GM10847 (cell line): Measurements from ENCODE around the gene KCNMB2.

Experiments
- POLR2A ChIP-seq: IDR thresholded peaks from 2 replicates; pipeline ENCODE4 v1.6.1; 2011; ENCODE audit not compliant: insufficient read length; ENCODE audit errors: extremely low read depth

KCNMB2 gene

DNA sequence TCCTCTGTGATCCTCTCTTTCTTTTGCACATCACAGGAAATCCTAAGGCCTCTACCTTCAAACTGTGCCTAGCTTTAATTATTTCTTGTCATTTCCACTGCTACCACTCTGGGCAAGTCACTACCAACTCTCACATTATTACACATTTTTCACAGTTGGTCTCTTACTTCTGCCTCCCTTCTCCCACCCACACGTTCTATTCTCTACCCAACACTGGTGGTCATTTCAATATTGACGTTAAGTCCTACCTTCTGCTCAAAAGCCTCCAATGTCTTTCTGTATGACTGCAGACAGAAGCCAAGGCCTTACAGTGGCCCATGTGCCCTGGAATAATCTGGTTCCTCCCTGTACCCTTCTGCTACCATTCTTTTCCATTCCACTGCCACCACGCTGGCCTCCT, 3.9 kb downstream of the KCNMB2 start:
- no peak for TF ChIP-seq POLR2A

- no peak for TF ChIP-seq POLR2A
Measured at GRCh38 chr3:178545337-178545736, 9.1 kb downstream of the KCNMB2 start.

GRCh38 chr3:178546079-178546478, 9.8 kb downstream of the KCNMB2 start:
- TF ChIP-seq POLR2A = no peak

DNA sequence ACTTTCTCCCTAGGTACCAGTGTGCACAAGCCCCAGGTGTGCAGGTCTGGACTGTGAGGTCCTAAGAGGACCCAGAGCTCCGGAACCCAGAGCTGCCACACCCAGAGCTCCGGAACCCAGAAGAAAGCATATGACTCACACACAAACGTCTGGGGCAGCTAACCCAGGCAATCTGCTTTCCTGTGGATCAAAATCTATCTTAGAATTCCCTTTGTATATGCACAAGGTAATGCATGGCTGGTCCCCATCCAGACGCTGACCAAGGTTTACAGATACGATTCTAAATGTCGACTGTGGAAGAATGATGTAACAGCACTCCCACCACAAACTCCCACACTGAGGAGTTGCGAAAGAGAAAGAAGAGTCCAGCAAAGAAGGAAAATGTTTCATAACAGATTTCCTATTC, 15.7 kb downstream of the KCNMB2 start:
- no peak for TF ChIP-seq POLR2A

DNA sequence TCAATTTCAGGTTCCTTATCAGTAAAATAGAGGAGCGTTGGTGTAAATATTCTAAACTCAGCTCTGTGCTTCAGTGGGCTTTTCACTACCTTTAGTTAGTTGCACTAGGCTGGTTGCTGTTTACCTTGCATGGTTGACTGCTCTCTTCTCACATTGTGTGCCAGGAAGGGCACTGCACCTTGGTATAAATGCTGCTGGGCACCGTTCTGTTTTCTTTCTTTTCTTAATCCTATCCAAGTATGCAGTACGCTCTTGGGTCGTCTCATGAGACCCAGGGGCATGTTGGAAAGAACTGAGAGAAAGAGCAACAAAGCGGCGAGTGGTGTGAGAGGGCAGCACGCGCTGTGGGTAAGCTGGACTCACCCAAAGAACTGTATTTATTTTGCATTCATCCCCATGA, 22.4 kb downstream of the KCNMB2 start:
- TF ChIP-seq POLR2A = no peak

DNA sequence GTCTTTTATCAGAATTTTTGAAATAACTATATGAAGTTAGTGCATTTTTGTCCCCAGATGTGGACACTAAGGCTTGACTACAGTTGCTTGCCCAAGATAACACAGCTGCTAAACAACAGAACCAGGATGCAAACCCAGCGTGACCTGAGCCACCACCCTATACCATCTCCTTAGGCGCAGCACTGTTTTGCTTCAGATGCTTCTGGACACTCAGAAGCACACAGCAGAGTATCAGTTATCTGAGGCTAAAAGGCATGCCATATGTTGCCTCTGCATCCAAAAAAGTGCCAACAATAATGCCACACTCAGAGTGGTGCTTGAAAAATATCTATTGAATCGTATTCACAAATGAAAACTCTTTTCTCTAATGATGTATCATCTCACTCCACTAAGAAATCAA, 24.5 kb downstream of the KCNMB2 start:
- TF ChIP-seq POLR2A = no peak

GRCh38 chr3:178561239-178561638, 25.0 kb downstream of the KCNMB2 start:
- TF ChIP-seq POLR2A = no peak

DNA sequence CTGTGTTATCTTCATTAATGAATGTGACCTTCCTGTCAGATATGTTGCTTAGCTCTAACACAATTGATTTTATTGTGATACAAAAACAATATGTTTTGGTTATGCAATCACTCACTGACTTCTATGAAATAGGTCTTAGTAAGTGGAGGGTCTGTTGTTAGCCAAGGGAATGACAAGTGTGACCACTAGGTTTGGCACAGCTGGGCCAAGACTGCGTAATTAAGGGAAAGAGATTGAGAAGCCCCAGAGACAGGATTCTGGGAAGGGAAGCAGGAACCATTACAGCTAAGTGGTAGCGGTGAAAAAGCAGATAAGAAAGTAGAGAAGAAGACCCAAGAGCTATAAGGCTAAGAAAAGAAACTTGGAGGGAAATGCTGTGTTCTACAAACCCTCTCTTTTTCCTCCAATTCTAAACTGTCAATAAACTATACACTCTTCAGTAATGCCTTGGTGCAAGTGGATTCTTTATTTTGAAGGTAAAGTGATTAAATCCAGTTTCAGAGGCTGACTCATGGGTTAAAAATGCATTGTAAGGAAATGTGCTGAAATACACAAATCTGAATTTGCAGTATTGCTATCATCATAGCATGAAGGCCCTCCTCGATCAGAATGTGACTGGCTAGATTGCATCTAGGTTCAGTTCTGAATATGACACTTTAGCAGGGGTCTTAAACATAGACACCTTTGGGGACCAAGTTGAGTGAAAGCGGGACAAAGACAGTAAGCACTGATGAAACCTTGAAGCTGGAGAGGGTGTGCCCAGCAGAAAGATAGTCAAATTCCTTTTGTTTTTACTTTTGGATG, 26.1 kb downstream of the KCNMB2 start:
- no peak for TF ChIP-seq POLR2A

GRCh38 chr3:178562947-178563232, 26.7 kb downstream of the KCNMB2 start:
- no peak for TF ChIP-seq POLR2A

DNA sequence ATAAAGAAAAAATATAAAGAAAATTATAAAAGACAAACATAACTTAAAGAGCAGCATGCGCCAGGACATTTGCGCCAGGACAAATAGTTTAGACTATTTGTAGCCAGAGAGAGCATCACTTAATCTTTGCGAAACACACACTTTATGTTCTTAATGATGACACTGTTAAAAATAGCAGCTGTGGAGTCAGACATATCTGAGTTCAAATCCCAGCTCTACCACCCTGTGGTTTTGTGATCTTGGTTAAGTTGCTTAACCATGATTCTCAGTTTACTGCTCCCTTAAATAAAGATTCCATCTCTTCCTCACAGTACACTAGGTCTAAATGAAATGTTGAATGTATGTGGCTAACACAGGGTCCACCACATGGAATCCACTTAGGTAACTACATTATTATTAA, 31.4 kb downstream of the KCNMB2 start:
- no peak for TF ChIP-seq POLR2A

DNA sequence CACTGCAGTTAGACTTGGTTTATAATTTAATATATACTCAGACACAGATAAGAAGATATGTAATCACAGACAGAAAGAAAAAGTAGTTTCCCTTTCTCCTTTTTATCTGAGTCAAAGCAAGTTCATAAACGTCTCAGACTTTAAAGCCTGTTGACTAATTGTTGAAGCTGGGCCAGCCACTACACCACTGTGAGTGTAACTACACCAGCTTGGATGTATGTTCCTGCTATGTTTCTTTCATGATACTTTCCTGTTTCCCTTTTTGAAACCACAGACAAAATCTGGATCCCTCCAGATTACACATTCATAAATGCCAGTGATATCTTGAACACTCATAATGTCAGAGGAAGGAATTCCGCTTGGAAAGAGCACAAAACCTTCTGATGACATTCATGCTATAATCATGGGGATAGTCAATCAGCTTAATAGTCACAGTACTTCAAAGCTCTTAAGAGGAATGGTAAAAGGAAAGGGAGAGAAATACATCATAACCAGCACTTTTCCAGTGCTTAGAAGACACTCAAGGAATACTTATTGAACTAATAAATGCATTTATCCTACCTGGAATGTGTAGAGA, 32.0 kb downstream of the KCNMB2 start:
- no peak for TF ChIP-seq POLR2A

- TF ChIP-seq POLR2A = no peak
Measured at GRCh38 chr3:178568911-178569310, 32.7 kb downstream of the KCNMB2 start.

DNA sequence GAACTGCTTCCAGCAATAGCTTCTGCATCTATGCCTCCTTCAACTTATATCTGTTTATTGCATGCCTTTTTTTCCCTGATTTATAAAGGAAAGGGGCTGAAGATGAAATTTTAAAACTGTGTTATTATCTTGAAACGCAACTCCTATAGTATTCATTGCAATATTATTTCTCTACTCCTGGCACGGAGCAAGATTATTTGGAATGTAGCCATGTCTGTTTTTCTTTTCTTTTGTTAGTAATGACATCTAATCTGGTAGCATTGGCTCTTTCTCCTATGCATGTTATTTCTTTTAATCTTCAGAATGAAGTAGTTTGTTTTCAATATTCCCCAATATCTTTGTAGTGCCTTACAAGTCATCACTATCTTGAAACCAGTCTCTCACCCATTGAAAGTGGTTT, 33.6 kb downstream of the KCNMB2 start:
- no peak for TF ChIP-seq POLR2A

DNA sequence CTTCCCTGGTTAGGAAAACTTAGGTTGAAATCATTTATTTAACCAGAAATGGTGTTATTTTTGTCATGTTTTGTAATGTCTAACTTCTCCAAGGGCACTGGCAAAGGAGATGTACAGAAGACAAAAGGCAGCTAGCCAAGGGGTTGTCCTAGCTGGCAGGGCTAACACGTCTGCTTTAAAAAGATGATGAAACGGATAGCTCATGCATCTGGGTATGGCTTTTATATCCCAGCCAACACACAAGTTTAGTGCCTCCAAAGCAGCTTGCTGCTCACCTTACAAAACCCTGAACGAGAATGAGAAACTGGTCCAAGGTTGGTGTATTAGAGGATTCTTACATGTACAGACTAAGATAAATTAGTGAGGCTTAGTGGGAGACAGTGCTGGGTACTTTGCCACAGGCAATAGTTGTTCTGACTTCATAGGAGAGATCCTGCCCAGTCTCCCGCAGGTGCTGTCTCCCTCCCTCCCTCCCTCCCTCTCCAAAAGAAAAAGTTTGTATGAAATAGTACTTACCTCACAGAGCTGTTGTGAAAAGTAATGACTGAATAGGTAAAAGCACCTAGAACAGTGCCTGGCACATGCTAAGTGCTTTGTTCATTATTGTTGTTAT, 47.8 kb downstream of the KCNMB2 start:
- no peak for TF ChIP-seq POLR2A

GRCh38 chr3:178584722-178585380, 48.6 kb downstream of the KCNMB2 start:
- no peak for TF ChIP-seq POLR2A

GRCh38 chr3:178585454-178585853, 49.2 kb downstream of the KCNMB2 start:
- no peak for TF ChIP-seq POLR2A
